ENCODE data around the gene HIC1.

Gene HIC1

GRCh38 chr17:2107050-2107449, 52.1 kb downstream of the HIC1 start:
- DNase-seq (ENCODE audit: low read depth): no peak
- TF ChIP-seq, protein P1, sequence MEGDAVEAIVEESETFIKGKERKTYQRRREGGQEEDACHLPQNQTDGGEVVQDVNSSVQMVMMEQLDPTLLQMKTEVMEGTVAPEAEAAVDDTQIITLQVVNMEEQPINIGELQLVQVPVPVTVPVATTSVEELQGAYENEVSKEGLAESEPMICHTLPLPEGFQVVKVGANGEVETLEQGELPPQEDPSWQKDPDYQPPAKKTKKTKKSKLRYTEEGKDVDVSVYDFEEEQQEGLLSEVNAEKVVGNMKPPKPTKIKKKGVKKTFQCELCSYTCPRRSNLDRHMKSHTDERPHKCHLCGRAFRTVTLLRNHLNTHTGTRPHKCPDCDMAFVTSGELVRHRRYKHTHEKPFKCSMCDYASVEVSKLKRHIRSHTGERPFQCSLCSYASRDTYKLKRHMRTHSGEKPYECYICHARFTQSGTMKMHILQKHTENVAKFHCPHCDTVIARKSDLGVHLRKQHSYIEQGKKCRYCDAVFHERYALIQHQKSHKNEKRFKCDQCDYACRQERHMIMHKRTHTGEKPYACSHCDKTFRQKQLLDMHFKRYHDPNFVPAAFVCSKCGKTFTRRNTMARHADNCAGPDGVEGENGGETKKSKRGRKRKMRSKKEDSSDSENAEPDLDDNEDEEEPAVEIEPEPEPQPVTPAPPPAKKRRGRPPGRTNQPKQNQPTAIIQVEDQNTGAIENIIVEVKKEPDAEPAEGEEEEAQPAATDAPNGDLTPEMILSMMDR (conservative IDR thresholded peaks at IDR 0.05; ENCODE audit: low read depth, low read length): no peak
- H3K4me3 ChIP-seq (ENCODE audit: low read depth, low read length): no peak overlapping the region

DNA sequence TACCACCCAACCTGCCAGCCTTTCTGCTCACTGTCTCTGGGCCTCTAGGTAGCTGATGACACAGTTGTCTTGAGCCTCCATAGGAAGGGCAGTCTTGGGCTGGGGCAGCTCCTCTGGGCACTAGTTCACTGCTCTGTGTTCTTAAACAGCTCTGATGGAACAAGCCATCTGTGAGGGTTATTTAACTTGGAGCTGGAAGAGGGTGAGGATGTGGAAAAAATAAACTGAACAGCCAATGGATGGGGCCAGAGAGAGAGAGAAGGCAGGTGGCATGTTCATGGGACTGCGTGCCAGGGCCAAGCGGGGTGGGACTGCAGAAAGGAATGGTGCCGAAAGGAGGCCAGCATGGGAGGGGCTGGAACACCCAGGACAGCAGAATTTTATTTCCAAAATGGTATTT, 52.6 kb downstream of the HIC1 start:
- DNase-seq (ENCODE audit: low read depth): no peak
- TF ChIP-seq, protein P1 (conservative IDR thresholded peaks at IDR 0.05; ENCODE audit: low read depth, low read length): no peak
- no peak overlapping the region for H3K4me3 ChIP-seq (ENCODE audit: low read depth, low read length)

DNA sequence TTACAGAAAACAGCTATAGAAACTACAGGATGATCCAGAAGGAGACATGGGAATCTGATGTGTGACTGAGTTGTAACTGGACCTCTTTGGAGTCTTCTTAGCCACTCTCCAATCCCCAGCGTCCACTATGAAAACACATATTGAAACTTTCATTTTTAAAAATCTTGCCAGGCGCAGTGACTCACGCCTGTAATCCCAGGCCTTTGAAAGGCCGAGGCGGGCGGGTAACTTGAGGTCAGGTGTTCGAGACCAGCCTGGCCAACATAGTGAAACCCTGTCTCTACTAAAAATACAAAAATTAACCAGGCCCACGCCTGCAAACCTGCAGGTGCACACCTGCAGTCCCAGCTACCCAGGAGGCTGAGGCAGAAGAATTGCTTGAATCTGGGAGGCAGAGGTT, 53.3 kb downstream of the HIC1 start:
- TF ChIP-seq, protein P1 (conservative IDR thresholded peaks at IDR 0.05; ENCODE audit: low read depth, low read length): no peak
- no peak for DNase-seq (ENCODE audit: low read depth)
- no peak overlapping the region for H3K4me3 ChIP-seq (ENCODE audit: low read depth, low read length)

- TF ChIP-seq, protein P1 (conservative IDR thresholded peaks at IDR 0.05; ENCODE audit: low read depth, low read length): no peak
- H3K4me3 ChIP-seq (ENCODE audit: low read depth, low read length): no peak overlapping the region
- no peak for DNase-seq (ENCODE audit: low read depth)
These were observed 55.5 kb downstream of the HIC1 start for GRCh38 chr17:2110436-2110835.

GRCh38 chr17:2111691-2112090, 56.8 kb downstream of the HIC1 start:
- DNase-seq (ENCODE audit: low read depth): peak; percentile 98
- TF ChIP-seq, protein P1 (conservative IDR thresholded peaks at IDR 0.05; ENCODE audit: low read depth, low read length): no peak
- H3K4me3 ChIP-seq (ENCODE audit: low read depth, low read length): no peak overlapping the region

All from choroid plexus epithelial cell (primary cell).